Measurements from ENCODE around the gene METTL2B.

GRCh38 chr7:128454808-128455542, 21.6 kb upstream of the METTL2B start:
- TF ChIP-seq POLR2AphosphoS5 (IDR thresholded peaks at IDR 0.05; ENCODE audit: low read depth, low read length) (no peak), TAF1 (IDR thresholded peaks at IDR 0.05; ENCODE audit: low read depth, low read length) (no peak), POLR2A (IDR thresholded peaks at IDR 0.05; ENCODE audit: low read depth, low read length) (no peak), POU2F2 (IDR thresholded peaks at IDR 0.05; ENCODE audit: low read depth, low read length) (no peak)

All from GM12891 (cell line).